GM18868 (cell line): ENCODE results near the gene DAD1.
"Not testable (repeated sequence)": the region's sequence is repeated elsewhere in the genome, so short reads cannot be mapped to it uniquely, and the experiment has no call there.

Source experiments
- ATAC-seq: cut with Tn5 transposase; IDR thresholded peaks from one replicate; pipeline ENCODE4 v1.9.1; 2021; ENCODE audit warnings: mild to moderate bottlenecking, moderate library complexity; ENCODE audit not compliant: unreplicated experiment

DAD1 gene

DNA sequence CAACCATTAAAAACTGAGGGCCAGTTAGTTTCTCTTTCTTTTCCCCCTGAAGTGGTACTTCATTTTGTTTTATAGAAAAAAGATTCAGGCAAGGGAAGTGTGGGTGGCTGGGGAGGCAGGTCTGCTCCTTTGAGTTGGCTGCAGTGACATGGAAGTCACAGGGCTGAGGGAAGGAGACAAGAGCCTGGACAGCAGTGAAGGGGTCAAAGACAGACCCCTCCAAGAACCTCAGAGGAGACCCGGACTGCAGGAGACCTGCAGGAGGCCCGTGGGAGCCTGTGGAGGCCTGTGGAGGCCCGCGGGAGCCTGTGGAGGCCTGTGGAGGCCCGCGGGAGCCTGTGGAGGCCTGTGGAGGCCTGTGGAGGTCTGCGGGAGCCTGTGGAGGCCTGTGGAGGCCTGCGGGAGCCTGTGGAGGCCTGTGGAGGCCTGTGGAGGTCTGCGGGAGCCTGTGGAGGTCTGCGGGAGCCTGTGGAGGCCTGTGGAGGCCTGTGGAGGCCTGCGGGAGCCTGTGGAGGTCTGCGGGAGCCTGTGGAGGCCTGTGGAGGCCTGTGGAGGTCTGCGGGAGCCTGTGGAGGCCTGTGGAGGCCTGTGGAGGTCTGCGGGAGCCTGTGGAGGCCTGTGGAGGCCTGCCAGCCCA lies 35.0 kb downstream of the DAD1 start:
- ATAC-seq = not testable (repeated sequence)

DNA sequence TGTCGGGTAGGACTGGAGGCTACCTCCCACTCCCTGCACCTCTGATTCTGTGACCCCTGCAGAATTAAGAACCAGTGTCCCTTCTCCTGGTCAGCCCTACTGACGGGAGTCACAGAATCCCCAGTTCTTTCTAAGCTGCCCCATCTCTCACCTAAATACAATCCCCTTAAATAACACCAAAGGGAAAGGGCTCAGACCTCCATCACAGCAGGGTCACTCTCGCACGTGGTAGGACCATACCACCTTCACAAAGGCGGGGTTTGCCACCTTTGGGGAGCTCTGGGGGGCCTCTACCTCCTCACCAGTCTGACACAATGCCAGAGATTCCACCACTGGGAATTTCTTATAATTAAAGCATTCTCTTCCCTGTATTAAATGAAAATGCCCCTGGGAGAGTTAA lies 35.6 kb downstream of the DAD1 start:
- no peak for ATAC-seq

DNA sequence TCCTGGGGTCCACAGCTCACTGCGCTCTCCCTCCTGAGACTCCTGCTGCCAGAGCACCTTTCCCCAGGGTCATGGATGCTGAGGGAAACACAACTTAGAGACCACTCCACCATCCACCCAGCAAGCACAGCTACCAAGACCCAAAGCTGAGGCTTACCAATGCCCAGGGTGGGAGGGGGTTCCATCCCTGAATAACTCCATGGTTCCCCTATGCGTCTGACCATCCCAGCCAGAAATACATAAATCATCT lies 36.3 kb downstream of the DAD1 start:
- no peak for ATAC-seq

DNA sequence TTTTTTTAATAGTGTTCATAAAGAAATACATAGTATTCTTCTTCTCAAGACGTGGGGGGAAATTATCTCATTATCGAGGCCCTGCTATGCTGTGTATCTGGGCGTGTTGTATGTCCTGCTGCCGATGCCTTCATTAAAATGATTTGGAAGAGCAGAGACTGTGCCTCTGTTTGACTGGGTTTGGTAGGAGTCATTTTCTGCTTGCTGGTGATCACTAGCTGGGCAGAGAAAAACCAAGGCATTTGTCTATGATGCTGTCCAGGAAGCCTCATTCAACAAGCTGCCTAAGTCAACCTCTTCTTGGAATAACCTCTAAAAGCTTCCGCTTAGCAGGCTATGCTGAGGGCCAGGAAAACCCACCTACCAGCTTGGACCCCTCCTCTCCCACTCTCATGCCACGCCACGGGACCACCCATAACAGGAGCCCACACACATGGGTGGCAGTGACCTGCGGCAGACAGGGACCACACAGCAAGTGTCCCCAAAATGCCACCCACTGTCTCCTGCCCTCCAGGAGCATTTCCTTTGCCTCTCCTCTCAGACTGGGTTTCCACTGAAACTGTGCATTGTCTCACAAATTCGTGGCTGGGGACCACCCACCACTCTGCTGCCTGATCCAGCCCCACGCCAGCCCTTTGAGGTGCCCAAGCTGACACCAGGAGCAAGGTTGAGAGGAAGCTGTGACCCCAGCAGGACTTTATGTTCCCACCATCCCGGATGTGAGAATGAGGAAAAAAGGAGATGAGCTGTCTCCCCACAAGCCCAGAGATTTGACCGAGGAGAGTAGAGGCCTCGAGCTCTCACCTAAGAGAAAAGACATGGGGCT lies 36.8 kb downstream of the DAD1 start:
- ATAC-seq = no peak

DNA sequence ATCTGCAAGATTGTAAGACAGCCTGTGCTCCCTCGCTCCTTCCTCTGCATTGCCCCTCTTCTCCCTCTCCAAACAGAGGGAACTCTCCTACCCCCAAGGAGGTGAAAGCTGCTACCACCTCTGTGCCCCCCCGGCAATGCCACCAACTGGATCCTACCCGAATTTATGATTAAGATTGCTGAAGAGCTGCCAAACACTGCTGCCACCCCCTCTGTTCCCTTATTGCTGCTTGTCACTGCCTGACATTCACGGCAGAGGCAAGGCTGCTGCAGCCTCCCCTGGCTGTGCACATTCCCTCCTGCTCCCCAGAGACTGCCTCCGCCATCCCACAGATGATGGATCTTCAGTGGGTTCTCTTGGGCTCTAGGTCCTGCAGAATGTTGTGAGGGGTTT lies 37.4 kb downstream of the DAD1 start:
- ATAC-seq = no peak

DNA sequence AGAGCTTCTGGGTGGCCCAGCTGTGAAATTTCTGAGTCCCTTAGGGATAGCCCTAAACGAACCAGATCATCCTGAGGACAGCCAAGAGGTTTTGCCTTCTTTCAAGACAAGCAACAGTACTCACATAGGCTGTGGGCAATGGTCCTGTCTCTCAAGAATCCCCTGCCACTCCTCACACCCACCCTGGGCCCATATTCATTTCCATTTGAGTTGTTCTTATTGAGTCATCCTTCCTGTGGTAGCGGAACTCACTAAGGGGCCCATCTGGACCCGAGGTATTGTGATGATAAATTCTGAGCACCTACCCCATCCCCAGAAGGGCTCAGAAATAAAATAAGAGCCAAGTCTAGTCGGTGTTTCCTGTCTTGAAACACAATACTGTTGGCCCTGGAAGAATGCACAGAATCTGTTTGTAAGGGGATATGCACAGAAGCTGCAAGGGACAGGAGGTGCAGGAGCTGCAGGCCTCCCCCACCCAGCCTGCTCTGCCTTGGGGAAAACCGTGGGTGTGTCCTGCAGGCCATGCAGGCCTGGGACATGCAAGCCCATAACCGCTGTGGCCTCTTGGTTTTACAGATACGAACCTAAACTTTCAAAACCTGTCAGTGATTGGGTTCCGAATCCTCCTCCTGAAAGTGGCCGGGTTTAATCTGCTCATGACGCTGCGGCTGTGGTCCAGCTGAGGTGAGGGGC lies 38.9 kb downstream of the DAD1 start:
- peak; percentile 78 for ATAC-seq

DNA sequence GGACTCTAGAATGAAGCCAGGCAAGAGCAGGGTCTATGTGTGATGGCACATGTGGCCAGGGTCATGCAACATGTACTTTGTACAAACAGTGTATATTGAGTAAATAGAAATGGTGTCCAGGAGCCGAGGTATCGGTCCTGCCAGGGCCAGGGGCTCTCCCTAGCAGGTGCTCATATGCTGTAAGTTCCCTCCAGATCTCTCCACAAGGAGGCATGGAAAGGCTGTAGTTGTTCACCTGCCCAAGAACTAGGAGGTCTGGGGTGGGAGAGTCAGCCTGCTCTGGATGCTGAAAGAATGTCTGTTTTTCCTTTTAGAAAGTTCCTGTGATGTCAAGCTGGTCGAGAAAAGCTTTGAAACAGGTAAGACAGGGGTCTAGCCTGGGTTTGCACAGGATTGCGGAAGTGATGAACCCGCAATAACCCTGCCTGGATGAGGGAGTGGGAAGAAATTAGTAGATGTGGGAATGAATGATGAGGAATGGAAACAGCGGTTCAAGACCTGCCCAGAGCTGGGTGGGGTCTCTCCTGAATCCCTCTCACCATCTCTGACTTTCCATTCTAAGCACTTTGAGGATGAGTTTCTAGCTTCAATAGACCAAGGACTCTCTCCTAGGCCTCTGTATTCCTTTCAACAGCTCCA lies 39.6 kb downstream of the DAD1 start:
- no peak for ATAC-seq

DNA sequence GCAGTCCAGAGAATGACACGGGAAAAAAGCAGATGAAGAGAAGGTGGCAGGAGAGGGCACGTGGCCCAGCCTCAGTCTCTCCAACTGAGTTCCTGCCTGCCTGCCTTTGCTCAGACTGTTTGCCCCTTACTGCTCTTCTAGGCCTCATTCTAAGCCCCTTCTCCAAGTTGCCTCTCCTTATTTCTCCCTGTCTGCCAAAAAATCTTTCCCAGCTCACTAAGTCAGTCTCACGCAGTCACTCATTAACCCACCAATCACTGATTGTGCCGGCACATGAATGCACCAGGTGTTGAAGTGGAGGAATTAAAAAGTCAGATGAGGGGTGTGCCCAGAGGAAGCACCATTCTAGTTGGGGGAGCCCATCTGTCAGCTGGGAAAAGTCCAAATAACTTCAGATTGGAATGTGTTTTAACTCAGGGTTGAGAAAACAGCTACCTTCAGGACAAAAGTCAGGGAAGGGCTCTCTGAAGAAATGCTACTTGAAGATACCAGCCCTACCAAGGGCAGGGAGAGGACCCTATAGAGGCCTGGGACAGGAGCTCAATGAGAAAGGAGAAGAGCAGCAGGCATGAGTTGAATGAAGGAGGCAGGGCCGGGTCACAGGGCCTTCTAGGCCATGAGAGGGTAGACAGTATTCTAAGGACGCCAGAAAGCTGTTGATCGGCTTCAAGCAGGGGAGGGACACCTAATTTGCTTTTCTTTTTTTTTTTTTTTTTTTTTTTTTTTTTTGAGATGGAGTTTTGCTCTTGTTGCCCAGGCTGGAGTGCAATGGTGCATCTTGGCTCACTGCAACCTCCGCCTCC lies 40.9 kb downstream of the DAD1 start:
- no peak for ATAC-seq

DNA sequence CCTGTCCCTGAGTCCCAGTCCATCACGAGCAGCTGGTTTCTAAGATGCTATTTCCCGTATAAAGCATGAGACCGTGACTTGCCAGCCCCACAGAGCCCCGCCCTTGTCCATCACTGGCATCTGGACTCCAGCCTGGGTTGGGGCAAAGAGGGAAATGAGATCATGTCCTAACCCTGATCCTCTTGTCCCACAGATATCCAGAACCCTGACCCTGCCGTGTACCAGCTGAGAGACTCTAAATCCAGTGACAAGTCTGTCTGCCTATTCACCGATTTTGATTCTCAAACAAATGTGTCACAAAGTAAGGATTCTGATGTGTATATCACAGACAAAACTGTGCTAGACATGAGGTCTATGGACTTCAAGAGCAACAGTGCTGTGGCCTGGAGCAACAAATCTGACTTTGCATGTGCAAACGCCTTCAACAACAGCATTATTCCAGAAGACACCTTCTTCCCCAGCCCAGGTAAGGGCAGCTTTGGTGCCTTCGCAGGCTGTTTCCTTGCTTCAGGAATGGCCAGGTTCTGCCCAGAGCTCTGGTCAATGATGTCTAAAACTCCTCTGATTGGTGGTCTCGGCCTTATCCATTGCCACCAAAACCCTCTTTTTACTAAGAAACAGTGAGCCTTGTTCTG lies 41.6 kb downstream of the DAD1 start:
- no peak for ATAC-seq

DNA sequence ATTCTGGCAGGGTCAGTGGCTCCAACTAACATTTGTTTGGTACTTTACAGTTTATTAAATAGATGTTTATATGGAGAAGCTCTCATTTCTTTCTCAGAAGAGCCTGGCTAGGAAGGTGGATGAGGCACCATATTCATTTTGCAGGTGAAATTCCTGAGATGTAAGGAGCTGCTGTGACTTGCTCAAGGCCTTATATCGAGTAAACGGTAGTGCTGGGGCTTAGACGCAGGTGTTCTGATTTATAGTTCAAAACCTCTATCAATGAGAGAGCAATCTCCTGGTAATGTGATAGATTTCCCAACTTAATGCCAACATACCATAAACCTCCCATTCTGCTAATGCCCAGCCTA lies 42.3 kb downstream of the DAD1 start:
- ATAC-seq = no peak

DNA sequence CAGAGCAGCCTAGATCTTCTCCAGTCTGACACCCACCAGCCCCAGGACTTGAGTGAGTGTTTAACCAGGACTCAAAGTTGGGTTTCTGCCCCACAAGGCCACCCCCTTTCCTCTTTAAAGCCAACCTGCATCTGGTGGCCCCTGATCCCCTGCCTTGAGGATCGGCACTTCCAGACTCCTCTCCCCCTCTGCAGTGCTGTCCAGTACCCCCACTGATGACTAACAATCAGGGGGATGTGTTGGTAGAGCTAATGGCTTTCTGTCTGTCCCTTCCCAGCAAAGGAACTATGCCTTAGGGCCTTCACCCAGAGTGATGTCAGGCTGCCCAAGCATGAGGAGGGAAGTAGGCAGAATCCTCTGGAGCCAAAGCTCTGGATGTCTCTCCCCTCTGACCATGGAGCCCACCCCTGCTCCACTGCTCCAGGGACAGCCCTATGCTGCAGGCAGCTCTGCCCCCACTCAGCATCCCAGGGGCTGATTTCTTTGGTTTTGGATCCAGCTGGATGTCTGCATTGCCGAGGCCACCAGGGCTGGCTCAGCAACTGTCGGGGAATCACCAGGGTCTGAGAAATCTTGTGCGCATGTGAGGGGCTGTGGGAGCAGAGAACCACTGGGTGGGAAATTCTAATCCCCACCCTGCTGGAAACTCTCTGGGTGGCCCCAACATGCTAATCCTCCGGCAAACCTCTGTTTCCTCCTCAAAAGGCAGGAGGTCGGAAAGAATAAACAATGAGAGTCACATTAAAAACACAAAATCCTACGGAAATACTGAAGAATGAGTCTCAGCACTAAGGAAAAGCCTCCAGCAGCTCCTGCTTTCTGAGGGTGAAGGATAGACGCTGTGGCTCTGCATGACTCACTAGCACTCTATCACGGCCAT lies 42.9 kb downstream of the DAD1 start:
- ATAC-seq = no peak

DNA sequence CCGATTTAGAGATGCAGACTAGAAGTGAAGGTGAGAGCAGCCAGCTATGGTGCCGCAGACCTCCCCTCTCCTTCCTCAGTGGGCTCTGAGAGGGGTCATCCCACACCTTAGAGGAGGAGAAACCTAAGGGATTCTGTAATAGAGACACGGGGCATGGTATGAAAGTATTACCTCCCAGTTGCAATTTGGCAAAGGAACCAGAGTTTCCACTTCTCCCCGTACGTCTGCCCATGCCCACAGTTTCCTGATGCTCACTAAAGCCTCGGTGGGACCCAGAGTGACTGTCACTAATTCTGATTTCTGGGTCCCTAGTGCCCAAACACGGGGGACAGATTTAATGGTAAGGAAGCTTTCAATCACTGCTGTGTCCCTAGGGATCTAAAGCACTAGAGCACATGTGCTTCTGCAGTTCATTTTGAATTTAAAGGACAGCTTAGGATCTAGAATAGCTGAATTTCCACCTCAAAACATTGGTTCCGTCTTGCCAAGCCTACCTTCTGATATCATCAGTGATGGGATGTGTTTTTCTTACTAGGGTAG lies 44.1 kb downstream of the DAD1 start:
- no peak for ATAC-seq

DNA sequence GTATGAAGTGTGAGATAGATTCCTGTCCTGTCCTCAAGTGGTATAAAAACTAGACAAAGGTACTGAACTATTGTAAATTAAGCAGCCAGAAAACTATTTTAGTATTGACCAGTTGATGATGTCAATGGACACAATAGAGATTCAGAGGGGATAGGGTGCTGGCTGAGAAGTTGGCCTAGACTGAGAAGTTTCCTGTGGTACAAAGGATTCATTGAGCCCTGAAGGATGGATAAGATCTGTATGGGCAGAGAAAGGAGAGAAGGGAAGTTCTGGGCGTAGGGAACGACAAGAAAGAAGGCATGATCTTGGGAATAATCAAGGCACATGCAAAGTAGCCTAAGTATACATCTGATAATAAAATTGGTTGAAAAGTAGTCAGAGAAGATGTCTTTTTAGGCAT lies 44.6 kb downstream of the DAD1 start:
- no peak for ATAC-seq

DNA sequence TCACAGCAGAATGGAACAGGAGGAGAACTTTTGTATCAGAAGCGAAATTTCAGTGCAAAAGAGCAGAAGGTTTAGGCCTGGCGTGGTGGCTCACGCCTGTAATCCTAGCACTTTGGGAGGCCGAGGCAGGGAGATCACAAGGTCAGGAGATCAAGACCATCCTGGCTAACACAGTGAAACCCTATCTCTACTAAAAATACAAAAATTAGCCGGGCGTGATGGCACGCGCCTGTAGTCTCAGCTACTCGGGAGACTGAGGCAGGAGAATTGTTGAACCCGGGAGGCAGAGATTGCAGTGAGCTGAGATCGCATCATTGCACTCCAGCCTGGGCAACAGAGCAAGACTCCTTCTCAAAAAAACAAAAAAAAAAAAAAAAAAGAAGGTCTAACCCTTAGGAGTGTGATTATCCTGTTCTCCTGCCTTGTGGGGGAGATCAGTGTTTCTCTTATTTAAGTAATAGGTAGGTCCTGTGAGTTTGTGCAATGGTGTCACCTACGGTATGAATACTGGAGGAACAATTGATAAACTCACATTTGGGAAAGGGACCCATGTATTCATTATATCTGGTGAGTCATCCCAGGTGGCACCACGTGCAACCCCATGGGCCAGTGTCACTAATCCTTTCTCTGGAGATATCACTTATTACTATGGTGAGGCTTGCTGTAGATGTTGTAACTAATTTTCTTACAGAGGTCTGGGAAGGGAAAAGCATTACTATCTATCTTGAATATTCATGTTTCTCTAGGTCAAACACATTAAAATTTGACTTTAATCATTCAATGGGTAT lies 45.3 kb downstream of the DAD1 start:
- not testable (repeated sequence) for ATAC-seq

DNA sequence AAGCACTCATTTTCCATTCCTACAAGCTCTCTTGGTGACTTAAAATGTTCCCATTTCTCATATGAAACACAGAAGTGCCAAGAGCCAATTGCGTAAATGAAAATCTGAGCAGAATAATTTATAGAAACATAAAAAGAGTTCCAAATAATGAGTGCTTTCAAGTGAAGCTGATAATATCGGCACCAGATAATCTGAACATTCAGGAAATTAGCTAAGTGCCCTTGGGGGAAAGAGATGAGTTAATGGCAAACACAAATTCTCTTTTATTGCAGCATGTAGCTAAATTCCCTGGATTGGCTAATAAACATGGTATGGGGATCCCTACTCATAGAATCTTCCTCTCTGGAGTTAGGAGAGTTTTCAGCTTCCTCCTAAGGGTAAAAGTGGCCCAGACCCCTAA lies 46.7 kb downstream of the DAD1 start:
- no peak for ATAC-seq

DNA sequence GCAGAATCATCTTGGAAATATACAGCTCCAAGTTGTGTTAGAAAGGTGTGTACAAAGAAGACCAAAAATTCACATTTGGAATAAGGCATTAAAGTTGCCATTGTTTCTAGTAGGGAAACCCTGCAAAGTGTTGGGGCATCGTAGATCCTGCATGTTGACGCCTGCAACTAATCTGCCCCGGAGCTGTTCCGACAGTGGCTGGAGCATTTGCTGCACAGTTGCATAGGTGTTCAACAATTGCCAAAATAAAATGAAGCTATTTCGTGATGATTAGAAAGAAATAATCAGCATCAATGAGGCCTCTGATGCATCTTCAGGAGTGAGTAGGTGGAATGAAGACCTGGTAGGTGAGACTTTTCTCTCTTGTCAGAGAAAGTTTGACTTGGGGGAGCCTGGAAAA lies 47.3 kb downstream of the DAD1 start:
- ATAC-seq = no peak

DNA sequence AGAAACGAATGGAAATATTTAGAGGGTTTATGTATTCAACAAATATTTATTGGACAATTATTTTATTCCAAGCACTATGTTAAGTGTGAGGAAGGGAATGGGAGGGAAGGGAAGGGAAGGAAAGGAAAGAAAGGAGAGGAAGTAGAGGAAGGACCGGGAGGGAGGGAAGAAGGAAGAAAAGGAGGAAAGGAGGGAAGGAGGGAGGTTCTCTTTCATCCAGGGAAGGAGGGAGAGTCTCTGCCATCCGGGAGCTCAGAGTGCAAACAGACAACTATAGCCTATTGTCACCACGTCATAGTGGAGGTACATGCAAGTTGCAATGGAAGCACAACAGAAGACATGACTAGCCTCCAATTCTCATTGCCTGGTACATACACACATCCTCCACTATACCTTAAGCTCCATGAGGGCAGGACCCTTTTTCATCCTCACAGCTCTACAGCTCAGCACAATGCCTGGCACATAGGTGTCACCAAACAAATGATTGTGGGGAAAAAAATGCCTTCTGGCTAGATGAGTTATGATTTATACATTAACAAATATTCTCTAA lies 48.1 kb downstream of the DAD1 start:
- ATAC-seq = no peak

DNA sequence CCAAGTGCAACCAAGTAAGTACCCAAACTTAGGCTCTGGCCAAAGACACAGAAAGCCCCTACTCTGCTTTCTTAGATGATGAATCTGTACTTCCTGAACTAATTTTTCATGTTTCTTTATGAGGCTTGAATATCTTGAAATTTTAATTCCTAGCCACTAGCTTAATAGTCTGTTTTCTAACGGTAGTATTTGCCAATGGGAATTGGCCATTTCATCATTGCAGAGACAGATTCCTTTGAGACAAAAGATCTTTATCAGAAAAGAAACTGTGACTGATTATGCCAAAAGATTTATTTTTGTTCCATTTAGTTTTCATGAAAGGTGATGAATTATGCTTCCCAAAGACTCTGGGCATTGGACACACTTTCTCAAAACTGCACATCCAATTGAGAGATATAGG lies 48.7 kb downstream of the DAD1 start:
- no peak for ATAC-seq
